Common myeloid progenitor, CD34-positive (primary cell): Measurements from ENCODE around the gene SEH1L.
A peak's percentile ranks its signal among the peaks of the same experiment; 100 is the strongest.

ENCODE experiments used
- CTCF ChIA-PET: fragments of 350-600 bp; sonication (Branson Sonifier 250); formaldehyde crosslinking; loops from one replicate; lab custom pipeline; 2021; ENCODE audit warnings: antibody characterized with exemption; lab: Charles Lee
- POLR2A ChIA-PET: fragments of 350-600 bp; sonication (Branson Sonifier 250); formaldehyde crosslinking; loops from one replicate; lab custom pipeline; 2021; ENCODE audit warnings: antibody characterized with exemption; lab: Charles Lee
- DNase-seq, 3 donors: peaks; one replicate each; pipeline versions ENCODE4 v3.0.0 to v3.0.0-alpha.2; 2013
- H3K27ac ChIP-seq, 2 experiments: 1 replicate in 1 of 2; 2 replicates in 1 of 2; pipeline ENCODE4 v1.7.0; 2013; ENCODE audit warnings: inconsistent platforms in 2 of 2, low read length in 2 of 2, mild to moderate bottlenecking in 2 of 2, low read depth in 1 of 2, moderate library complexity in 1 of 2; ENCODE audit not compliant: severe bottlenecking in 2 of 2, insufficient read depth in 1 of 2, poor library complexity in 1 of 2
- H3K27me3 ChIP-seq, 5 experiments: replicated peaks in 2 of 5; 1 replicate in 3 of 5; 2 replicates in 2 of 5; pipeline versions ENCODE4 v1.6.1 to v1.7.0; 2013; ENCODE audit warnings: low read length in 4 of 5, mild to moderate bottlenecking in 2 of 5, moderate library complexity in 2 of 5, inconsistent platforms in 1 of 5; ENCODE audit not compliant: insufficient read depth in 5 of 5, control insufficient read depth in 4 of 5
- H3K36me3 ChIP-seq, 4 experiments: 1 replicate in 2 of 4; 2 replicates in 2 of 4; pipeline versions ENCODE4 v1.6.1 to v1.7.0; 2013; ENCODE audit warnings: low read length in 3 of 4, control low read depth in 1 of 4, mild to moderate bottlenecking in 1 of 4; ENCODE audit not compliant: control insufficient read depth in 4 of 4, insufficient read depth in 4 of 4
- H3K4me1 ChIP-seq, 4 experiments: 1 replicate in 3 of 4; 2 replicates in 1 of 4; pipeline versions ENCODE4 v1.6.1 to v1.7.1; 2013; ENCODE audit warnings: low read length in 3 of 4, mild to moderate bottlenecking in 3 of 4, control low read depth in 1 of 4, inconsistent platforms in 1 of 4, moderate library complexity in 1 of 4; ENCODE audit not compliant: control insufficient read depth in 4 of 4, insufficient read depth in 4 of 4; ENCODE audit errors: control extremely low read depth in 1 of 4
- H3K4me3 ChIP-seq, 7 experiments: 1 replicate in 4 of 7; 2 replicates in 3 of 7; pipeline versions ENCODE4 v1.5.1 to v1.7.0; 2013; ENCODE audit warnings: mild to moderate bottlenecking in 7 of 7, low read length in 6 of 7, moderate library complexity in 6 of 7, inconsistent platforms in 2 of 7, low read depth in 2 of 7, control low read depth in 1 of 7; ENCODE audit not compliant: insufficient read depth in 4 of 7, control insufficient read depth in 1 of 7; ENCODE audit errors: extremely low read depth in 1 of 7
- H3K9me3 ChIP-seq, 5 experiments: 1 replicate in 4 of 5; 2 replicates in 1 of 5; pipeline versions ENCODE4 v1.6.1 to v1.7.1; 2013; ENCODE audit warnings: low read length in 4 of 5, mild to moderate bottlenecking in 2 of 5, inconsistent platforms in 1 of 5, low read depth in 1 of 5, moderate library complexity in 1 of 5; ENCODE audit not compliant: control insufficient read depth in 4 of 5, insufficient read depth in 2 of 5; ENCODE audit errors: control extremely low read depth in 1 of 5
- WGBS: methylation state at CpG from one replicate; pipeline ENCODE4 v1.1.5; 2013; ENCODE audit not compliant: insufficient coverage; 5-methylcytosine and 5-hydroxymethylcytosine counted together

The SEH1L gene

DNA sequence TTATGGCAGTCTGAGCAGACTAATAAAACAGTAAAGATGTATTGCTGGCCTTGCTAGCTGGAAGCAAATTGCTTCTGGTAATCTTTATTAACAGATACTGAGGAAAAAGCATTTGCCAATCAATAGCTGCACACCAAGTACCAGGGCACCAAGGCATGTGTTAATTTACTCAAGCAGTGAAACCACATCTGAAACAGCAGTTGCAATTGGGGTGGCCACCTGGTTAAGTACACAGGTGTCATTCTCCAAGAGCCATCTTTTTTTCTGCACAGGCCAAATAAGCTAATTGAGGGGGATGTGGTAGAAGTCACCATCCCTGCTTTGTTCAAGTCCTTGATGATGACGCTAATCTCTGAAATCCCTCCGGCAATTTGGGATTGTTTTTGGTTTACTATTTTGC is 8.6 kb upstream of the SEH1L start:
- Histone ChIP-seq H3K27ac (no peak overlapping the region), H3K4me3 (no peak overlapping the region), H3K4me1 (peaks cover 0 to 3% (median 0%) of the 10 kb centered on the region in 4 experiments), H3K27me3 (no peaks in the 10 kb centered on the region), H3K9me3 (no peaks in the 10 kb centered on the region), H3K36me3 (no peaks in the 10 kb centered on the region)
- WGBS: 100% methylated on average over 2 of the region's 2 CpGs
- POLR2A ChIA-PET: no interaction called here
- DNase-seq: no peak
- CTCF ChIA-PET: interaction anchor here (0.6 to 3.8 kb wide), 5 partner anchors 11 to 253 kb away, joined by 3 to 13 read pairs (median 4); no protein-coding TSS in a partner anchor

DNA sequence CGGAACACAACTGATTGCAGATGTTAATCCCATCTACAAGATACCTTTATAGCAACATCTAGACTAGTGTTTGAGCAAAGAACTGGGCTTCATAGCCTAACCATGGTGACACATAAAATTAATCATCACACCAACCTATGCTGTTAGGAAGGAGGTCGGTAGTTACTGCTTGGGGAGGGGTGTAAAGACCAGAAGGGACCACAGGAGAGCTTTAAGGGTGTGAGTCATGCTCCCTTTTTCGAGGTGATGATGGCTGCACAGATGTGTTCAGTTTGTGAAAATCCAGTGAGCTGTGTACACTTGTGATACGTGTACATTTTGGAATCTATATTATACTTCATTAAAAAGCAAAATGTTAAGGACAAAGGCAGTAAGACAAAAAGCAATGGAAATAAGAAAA is 4.6 kb upstream of the SEH1L start:
- H3K4me1 ChIP-seq: peaks cover 0 to 19% (median 15%) of the 10 kb centered on the region in 4 experiments
- no peaks in the 10 kb centered on the region for H3K9me3 ChIP-seq
- no peak overlapping the region for H3K27ac ChIP-seq
- CTCF ChIA-PET: interaction anchor here (0.6 to 4.6 kb wide), 6 partner anchors 8 to 220 kb away, joined by 3 to 54 read pairs (median 3); no protein-coding TSS in a partner anchor
- no peaks in the 10 kb centered on the region for H3K36me3 ChIP-seq
- no peaks in the 10 kb centered on the region for H3K27me3 ChIP-seq
- H3K4me3 ChIP-seq: no peak overlapping the region
- POLR2A ChIA-PET: no interaction called here
- WGBS: 86% methylated on average over 1 of the region's 4 CpGs
- peak in 1 of 3 donors; percentile 34 for DNase-seq

DNA sequence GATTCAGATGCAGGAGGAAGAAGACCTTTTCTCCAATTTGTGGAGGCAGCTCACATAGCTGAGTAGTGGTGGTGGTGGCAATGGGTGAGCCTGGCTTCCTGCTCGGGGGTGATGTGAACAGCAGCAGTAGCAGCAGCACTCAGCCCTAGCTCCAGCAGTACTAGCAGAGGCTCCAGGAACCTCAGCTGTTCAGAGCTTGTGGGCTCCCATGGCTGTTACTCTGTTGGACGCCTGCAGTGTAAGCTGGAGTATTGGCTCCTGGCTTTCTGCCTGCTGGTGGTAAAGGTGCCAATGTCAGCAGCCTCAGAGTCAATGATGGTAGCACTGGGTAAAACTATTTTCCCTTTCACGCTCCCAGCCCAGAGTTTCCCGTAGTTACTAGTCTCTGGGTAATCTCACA is 3.1 kb upstream of the SEH1L start:
- no peak overlapping the region for H3K27ac ChIP-seq

DNA sequence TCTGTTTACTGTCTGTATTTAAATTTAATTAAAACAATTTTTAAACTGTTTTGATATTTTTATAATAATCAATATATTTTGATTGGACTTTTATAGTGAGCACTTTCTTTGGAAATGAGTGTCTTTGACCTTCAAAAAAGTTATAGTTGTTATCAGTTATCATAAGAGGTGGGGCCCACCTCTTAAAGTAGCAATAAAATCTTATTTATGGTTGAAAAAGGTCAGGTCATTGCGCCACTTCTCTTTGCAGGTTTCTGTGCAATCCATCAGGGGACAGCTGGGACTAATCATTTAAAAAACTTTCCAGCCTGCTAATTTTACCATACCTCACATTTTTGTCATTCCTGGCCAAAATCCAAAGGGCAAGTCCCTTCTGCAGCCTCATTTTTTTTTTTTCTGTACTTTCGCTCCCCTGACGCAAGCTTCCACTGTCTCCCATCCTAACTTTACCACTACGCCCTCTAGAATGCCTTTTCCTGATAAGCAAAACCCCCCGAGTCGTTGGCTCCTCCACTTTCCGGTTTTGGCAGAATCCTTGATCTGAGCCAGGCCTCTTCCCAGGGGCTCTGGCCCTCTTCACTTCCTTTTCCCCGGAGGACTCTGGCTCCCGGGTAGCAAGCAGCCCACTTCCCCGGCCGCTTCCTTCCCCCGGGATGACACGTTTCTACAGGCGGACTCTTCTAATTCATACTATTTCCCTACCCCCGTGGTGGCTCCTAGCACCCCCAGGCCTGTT is 1.1 kb upstream of the SEH1L start:
- no peaks in the 10 kb centered on the region for H3K27me3 ChIP-seq
- peak overlapping the region; percentile 70 to 92 for H3K27ac ChIP-seq
- H3K9me3 ChIP-seq: no peaks in the 10 kb centered on the region
- CTCF ChIA-PET: interaction anchor here (0.6 to 4.6 kb wide), 3 partner anchors 12 to 202 kb away, joined by 3 to 54 read pairs (median 10); no protein-coding TSS in a partner anchor
- POLR2A ChIA-PET: interaction anchor here (0.6 kb wide), 1 partner anchor 10 kb away, joined by 3 read pairs; no protein-coding TSS in a partner anchor
- H3K36me3 ChIP-seq: peaks cover 0 to 3% (median 0%) of the 10 kb centered on the region in 4 experiments
- WGBS: 0% methylated on average over 14 of the region's 15 CpGs
- H3K4me3 ChIP-seq: peak overlapping the region; percentile 73 to 90 (median 81)
- H3K4me1 ChIP-seq: peaks cover 0 to 26% (median 23%) of the 10 kb centered on the region in 4 experiments
- peak; percentile 32 to 74 (median 71) for DNase-seq

More for the DNA sequence above, 3.1 kb upstream of the SEH1L start:
- H3K36me3 ChIP-seq: peaks cover 0 to 2% (median 0%) of the 10 kb centered on the region in 4 experiments
- 88% methylated on average over 4 of the region's 4 CpGs for WGBS
- H3K9me3 ChIP-seq: no peaks in the 10 kb centered on the region
- POLR2A ChIA-PET: no interaction called here
- H3K4me1 ChIP-seq: peaks cover 0 to 25% (median 20%) of the 10 kb centered on the region in 4 experiments
- H3K27me3 ChIP-seq: no peaks in the 10 kb centered on the region
- no peak overlapping the region for H3K4me3 ChIP-seq
- CTCF ChIA-PET: interaction anchor here (0.6 to 4.6 kb wide), 7 partner anchors 10 to 251 kb away, joined by 3 to 54 read pairs (median 3); no protein-coding TSS in a partner anchor
- peak in 1 of 3 donors; percentile 17 for DNase-seq

DNA sequence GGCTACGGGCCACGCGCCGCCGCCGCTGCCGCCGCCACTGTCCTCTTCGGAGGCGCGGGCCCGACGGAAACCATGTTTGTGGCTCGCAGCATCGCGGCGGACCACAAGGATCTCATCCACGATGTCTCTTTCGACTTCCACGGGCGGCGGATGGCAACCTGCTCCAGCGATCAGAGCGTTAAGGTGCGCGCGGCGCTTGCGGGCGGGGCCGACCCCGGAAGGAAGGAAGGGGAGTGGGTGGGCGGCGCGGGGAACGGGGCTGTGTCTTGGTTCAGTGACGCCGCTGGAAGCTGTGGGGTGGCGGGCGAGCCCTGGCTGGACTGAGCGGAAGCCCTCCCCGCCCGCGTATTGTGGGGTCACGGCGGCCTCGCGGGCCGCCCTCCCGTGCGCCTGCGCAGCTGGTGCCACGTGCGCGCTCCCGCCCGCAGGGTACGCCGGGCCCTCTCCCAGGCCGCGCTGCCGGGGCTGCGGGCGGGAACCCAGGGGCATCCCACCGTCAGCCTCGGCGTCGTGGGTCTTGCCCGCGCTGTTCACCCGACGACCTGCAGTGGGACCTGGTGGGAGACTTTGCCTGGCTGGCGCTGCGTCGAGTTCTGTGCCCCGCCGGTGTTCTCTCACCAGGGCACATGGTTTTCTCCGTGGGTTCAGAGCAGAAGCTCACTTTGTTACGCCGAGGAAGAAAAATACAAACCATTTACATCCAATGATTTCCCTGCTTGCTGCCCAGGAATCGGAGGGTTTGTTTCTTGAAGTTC is 416 bp downstream of the SEH1L start:
- peaks cover 0 to 26% (median 23%) of the 10 kb centered on the region in 4 experiments for H3K4me1 ChIP-seq
- peak; percentile 96 to 99 (median 99) for DNase-seq
- POLR2A ChIA-PET: interaction anchor here (0.9 to 1.1 kb wide), 2 partner anchors 53 to 189 kb away, joined by 3 read pairs; no protein-coding TSS in a partner anchor
- H3K27me3 ChIP-seq: no peaks in the 10 kb centered on the region
- H3K36me3 ChIP-seq: peaks cover 0 to 7% (median 3%) of the 10 kb centered on the region in 4 experiments
- WGBS: 1% methylated on average over 70 of the region's 81 CpGs
- H3K4me3 ChIP-seq: peak overlapping the region; percentile 17 to 82 (median 68)
- CTCF ChIA-PET: no interaction called here
- H3K9me3 ChIP-seq: no peaks in the 10 kb centered on the region
- H3K27ac ChIP-seq: peak overlapping the region; percentile 54 to 76

DNA sequence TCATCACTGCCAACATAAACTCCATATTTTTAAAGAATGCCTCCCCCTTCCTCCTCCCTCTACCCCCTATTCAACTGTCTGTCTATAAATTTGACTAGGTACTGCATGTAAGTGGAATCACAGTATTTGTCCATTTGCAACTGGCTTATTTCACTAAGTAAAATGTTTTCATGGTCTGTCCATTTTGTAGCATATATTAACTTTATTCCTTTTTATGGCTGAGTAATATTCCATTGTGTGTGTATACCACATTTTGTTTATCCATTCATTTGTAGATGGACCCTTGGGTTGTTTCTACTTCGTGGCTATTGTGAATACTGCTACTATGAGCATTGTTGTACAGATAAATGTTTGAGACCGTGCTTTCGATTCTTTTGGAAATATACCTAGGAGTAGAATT is 10.7 kb downstream of the SEH1L start:
- H3K4me3 ChIP-seq: no peak overlapping the region
- POLR2A ChIA-PET: no interaction called here
- peaks cover 10 to 53% (median 33%) of the 10 kb centered on the region in 4 experiments for H3K36me3 ChIP-seq
- no CpG with 5 or more reads among the region's 3 CpGs for WGBS
- H3K4me1 ChIP-seq: no peaks in the 10 kb centered on the region
- CTCF ChIA-PET: interaction anchor here (1.0 kb wide), 1 partner anchor 17 kb away, joined by 3 read pairs; no protein-coding TSS in a partner anchor
- peaks cover 0 to 6% (median 0%) of the 10 kb centered on the region in 5 experiments for H3K9me3 ChIP-seq
- DNase-seq: no peak
- no peaks in the 10 kb centered on the region for H3K27me3 ChIP-seq
- H3K27ac ChIP-seq: no peak overlapping the region
